ENCODE results near the gene TCL1A.
"Not testable (repeated sequence)": the region's sequence is repeated elsewhere in the genome, so short reads cannot be mapped to it uniquely, and the experiment has no call there.

TCL1A gene

DNA sequence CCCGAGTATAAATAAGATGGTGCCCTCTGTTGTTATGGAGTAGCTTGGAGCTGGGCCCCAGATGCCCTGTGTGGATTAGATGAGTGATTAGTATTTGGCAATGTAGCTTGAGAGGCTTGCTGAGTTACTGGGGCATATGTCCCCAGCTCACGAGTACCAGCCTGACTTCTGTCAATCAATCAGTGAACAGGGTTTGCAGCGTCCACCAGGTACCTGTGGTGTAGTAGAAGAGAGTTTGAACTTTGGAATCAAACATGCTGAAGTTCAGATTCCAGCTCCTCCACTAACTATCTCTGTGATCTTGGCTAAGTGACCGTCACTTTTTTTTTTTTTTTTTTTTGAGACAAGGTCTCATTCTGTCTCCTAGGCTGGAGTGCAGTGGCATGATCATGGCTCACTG lies 39.3 kb downstream of the TCL1A start:
- no peak for DNase-seq

DNA sequence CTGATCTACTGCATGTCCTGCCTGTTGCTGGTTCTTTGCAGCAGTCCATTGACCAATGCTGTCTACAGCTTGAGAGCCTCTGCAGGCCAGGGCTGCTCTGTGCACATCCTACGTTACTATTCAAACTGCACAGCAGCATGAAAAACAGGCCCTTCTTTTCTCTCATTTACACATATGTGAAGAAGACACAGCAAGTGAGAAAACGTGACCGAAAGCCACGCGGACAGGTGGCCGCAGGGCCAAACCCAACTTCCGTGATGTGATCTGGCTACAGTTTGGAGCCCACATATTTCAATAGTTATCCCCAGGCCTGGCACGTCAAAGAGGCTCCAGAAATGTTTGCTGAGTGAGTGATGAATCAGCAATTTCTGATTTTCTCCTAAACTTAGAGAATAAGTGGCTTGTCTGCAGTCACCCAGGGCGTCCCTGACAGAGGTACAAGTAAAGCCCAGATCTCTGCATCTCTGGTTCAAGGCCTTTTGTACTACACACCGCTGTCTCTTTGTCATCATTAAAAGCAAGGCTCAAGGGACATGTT lies 45.6 kb downstream of the TCL1A start:
- DNase-seq = no peak

DNA sequence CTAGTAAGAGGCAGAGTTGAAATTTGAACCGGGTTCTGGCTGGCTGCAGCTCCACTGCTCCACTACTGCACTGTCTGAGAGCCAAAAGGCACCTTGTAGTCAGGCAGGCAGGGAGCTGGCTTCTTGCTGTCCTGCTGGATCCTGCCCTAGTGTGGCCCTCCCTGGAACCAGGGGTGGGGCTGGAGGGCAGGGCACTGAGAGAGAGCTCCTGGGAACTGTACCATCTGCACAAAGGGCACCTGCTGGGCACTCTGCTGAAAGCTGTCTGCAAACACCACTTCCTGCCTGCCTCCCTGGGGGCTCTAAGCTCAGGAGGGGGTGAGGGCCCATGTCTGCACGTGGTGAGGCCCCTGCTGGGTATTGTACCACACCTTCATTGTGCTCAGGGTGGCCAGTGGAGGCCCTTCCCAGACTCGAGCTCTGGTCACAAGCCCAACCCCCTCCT lies 46.7 kb downstream of the TCL1A start:
- no peak for DNase-seq

DNA sequence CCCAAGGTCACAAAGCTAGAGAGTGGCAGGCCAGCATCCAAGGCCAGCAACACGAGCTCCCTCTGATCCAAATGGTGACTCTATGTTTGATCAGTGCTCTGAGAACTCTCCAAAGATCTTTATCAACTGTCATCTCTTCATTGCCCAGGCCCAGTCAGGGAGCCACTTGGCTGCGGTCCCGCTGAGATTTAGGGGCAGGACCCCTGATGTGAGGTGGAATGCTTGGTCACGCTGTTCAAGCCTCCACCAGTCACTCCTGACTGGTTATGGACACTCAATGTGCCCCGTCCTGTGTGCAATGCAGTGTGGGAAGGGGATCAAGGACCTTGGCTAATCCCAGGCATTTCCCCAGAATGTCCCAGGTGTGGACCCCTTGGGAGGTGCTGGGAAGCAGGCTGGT lies 47.5 kb downstream of the TCL1A start:
- DNase-seq = no peak

DNA sequence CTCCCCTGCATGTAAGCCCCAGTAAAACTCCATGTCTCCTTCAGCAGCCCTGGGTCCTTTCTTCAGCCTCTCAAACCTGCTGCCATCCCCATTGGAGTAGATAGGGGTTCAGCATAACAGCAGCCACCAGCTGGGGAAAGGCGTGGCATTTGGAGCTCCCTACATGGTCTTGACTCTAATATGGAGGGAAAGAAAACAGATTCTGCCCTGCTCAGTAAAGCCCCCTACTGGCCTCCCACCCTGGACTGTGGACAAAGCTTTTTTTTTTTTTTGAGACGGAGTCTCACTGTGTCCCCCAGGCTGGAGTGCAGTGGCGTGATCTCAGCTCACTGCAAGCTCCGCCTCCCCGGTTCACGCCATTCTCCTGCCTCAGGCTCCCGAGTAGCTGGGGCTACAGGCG lies 48.4 kb downstream of the TCL1A start:
- DNase-seq = not testable (repeated sequence)

DNA sequence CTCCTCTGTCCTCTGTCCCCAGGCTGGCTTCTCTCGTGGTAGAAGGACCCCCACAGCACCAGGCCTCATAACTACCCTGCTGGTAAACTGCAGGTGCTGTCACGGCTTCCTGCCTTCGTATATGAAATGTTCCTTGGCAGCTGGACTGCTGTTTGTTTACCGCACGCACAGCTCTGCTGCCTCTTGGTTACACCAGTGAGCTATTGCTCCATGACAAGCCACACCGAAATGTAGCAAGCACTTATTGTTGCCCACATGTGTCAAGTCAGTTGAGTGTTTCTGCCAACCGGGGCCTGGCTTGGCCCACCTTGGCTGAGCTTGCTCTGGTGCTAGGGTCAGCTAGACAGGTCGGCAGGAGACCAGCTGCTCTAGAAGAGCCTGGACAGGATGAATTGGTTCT lies 49.4 kb downstream of the TCL1A start:
- no peak for DNase-seq

DNA sequence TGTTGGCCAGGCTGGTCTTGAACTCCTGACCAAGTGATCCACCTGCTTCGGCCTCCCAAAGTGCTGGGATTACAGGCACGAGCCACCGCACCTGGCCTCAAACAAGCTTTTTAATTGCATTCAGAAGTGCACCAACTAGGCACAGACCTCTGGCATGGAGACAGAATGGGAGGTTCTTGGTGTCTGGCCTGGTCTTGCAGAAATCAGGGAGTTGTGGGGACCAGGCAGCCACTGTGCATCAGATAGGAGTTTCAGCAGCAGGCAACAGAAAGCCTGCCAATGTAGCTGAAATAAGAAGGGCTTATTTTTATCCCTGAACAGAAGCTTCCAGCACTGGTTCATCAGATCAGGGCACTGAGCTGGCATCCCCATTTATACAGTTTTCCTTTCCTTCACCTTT lies 49.9 kb downstream of the TCL1A start:
- DNase-seq = no peak

DNA sequence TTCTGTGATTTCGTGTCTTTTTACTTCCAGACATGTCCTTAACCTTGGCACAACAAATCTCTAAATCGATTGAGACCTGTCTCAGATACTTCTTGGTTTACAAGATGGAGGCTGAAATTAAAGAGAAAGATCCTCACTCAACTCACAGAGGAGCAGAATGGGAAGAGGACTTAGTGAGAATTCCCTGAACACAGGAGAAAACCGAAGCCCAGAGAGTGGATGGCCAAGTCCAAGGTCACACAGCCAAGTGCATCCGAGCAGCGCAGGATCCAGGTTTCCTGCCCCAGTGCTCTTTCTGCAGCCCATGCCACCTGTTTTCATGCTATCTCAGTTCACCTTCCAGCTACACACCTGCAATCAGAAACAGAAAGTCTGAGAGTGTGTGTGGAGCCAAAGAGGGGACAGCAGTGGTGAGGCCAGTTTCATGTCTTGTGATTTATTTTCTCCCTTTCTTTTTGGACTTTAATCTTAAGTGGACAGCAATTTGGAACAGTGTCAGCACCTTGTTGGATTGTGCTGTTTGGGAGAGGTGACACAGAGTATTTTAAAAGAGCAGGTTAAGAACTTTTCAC lies 50.6 kb downstream of the TCL1A start:
- no peak for DNase-seq

DNA sequence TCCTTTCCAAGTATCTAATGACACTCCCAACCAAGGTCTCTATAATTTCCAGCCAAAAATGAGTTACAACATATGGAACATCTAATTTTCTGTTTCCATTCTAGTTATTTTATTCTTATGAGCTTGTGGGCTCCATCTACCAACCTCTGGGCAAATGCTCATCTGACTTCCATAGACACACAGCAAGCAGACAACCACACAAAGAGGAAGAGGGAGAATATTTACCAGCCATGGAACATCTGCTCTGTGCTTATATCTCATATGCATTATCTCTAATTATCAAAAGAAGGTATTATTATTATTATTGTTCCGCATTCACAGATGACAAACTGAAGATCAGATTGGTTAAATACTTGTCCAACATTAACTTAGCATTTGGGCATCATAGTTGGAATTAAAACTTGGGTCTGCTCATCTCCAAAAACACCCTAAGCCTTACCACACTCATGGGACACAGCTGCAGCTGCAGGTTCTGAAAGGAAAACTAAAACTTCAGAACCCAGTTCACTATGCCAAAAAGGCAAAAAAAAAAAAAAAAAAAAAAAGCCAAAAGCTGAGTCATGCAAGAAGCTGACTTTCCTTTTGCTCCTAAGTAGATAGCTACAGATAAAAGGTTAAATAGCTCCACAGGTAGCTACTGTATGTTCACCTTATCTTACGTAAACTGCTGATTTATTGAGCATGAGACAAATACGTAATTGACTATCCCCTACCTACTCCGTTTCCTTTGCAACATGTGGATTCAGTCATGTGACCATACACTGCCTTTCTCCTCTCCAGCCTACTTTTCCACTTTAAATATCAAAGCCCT lies 51.3 kb downstream of the TCL1A start:
- no peak for DNase-seq

DNA sequence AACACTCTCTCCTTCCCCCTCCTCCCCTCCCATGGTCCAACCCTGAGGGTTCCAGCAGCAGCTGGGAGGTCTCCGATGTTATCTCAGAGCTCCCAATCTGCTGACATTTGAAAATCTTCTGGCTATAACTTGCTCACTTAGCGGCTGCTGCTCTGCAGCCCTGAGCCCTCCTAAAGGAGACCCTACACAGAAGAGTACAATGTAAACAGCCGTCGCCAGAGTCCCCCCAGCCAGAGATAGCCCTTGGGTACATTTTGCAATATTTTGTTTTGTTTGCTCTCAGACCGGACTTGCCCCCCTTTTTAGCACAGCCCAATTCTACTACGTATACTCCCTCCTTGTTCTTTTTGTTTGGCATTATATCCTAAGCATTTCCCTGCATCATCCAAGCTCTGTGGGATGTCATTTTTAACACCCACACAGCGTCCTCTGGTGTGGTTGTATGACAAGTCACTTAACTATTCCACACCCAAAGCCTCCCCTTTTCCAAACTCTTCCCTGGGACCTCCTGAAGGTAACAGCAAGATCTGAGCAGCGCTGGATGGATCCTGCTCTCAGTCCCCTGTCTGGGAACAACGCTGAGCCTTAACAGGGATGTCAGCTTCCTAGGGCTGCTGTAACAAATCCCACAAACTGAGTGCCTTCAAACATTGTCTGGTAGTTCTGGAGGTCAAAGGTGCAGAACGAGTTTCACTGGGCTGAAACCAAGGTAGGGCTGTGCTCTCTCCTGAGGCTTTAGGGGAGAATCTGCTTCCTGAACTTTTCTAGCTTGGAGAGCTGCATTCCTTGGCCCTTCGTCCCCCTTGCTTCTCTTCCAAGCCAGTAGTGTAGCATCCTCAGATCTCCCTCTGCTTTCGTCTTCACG lies 53.0 kb downstream of the TCL1A start:
- no peak for DNase-seq

DNA sequence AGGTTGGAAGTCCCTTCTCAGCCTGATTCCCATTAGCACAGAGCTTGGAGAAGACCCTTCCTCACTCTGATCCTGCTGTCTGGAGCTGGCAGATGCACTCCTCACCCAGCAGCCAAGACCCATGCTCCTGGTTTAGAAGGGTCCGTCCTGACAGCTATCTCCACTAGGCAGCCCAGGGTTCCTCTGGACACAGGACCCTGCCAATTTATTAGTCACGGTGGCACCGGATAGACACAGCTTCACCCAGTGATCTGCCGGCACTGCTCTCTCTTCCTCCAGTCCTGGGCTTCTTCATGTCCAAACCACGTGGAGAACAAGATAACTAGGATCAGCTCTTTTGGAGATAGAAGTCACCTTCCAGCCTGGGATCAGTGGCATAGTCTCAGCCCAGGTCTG lies 53.9 kb downstream of the TCL1A start:
- DNase-seq = no peak

All from inflammatory macrophage treated with lipopolysaccharide for 4 hours (primary cell).